Stimulated activated CD8-positive, alpha-beta memory T cell treated with anti-CD3 and anti-CD28 coated beads, Interleukin-7, amount 100 ng/mL, for 48 hours (primary cell): ENCODE measurements around the gene GAS6.
"Not testable (repeated sequence)": the region's sequence is repeated elsewhere in the genome, so short reads cannot be mapped to it uniquely, and the experiment has no call there.

Experiments used
- DNase-seq, 2 donors: peaks; one replicate each; pipeline ENCODE4 v3.0.0-alpha.2; 2020; ENCODE audit warnings: low read depth in 1 of 2; ENCODE audit errors: extremely low read depth in 1 of 2

The GAS6 gene

DNA sequence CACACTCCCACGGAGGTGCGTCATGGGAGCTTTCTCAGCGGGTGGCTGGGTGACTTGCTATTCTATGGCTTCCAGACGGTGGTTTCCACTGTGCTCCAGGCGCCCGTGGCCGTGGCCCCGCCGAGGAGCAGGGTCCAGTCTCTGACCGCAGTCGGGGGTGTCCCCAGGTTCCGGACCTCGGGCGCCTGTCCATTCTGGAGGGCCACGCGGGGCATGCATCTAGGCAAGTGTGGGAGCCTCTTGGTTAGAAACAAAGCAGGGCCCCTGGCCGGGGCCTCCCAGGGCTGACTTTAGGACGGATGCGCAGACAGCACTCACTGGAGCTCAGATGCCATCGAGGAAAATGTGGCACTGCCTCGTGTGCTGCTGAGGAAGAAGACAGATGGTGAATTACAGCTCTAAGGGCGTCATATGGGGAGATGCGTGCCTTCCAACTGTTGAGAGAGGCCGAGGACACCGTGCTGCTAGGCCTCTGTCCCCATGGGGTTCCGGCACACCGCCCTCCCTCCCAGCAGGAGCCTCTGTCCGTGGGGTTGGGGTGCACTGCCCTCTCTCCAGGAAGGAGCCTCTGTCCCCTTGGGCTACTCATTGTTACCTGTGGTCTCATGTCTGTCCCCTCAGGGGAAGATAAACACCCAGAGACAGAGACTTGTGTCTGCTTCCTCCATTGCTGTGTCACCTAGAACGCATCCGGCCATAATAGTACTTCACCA is 66.8 kb downstream of the GAS6 start:
- no peak for DNase-seq

DNA sequence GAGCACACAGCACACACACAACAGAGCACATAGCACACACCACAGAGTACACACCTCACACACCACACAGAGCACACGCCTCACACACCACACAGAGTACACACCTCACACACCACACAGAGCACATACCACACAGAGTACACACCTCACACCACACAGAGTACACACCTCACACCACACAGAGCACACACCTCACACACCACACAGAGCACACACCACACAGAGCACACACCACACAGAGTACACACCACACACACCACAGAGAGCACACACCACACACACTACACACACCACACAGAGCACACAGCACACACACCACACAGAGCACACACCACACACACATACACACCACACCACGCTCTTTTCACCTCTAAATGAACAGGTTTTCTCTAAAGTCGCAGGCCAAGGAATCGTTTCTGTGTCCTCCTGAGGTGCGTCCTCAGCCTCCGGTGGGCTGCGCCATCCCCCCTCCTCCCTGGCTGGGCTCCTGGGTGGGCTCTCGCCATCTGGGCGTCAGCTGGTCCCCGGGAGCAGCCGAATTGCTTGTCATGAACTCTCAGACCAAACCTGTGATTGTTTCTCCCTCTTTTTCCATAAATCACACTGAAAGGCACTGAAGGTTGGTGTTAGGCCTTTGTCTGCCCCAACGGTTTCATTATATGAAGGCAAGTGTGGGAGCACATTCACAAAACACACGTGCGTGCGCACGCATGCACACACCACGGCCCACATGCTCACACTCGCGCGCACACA is 67.5 kb downstream of the GAS6 start:
- no peak for DNase-seq

DNA sequence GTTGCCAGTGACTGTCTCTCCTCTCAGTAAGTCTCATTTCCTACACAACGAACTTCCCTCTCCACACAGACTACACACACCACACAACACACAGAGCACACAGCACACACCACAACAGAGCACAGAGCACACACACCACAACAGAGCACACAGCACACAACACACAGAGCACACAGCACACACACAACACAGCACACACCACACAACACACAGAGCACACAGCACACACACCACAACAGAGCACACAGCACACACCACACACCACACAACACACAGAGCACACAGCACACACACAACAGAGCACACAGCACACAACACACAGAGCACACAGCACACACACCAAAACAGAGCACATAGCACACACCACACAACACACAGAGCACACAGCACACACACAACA is 68.5 kb downstream of the GAS6 start:
- DNase-seq: not testable (repeated sequence)

DNA sequence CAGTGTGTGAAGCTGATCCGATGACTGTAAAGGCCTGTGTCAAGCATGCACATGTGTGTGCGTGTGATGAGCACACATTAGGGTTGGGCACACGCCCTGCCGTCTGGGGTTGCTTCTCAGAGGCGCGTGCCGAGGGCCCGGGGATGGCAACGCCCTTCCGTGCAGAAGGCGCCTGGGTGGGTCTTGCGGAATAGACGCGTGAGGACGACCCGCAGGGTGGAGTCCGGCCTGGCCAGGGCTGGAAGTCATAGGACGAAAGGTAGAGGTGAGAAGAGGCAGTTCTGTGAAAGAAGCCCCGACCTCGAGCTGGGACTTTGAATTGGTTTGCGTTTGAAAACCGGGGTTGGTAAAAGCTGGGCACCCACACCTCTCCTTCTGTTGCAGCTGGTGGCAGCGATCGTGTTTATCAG is 69.1 kb downstream of the GAS6 start:
- DNase-seq: no peak

DNA sequence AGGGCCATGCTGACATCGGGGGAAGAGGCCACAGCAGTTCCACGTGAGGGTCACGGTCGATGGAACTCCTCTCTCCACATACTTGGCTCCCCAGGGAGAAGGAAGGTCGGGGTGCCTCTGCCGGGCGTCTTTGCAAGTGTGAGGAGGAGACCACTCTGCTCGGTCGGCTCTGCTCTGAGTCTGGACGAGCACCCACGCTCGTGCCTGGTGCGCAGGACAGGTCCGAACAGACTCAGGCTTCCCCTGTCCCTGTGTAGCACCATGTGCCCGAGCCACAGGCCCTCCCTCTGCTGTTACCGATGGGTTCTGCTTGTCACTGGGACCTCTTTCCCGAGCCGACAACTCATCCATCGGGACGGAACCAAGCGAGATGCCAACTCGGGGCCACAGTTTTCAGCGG is 69.8 kb downstream of the GAS6 start:
- no peak for DNase-seq

DNA sequence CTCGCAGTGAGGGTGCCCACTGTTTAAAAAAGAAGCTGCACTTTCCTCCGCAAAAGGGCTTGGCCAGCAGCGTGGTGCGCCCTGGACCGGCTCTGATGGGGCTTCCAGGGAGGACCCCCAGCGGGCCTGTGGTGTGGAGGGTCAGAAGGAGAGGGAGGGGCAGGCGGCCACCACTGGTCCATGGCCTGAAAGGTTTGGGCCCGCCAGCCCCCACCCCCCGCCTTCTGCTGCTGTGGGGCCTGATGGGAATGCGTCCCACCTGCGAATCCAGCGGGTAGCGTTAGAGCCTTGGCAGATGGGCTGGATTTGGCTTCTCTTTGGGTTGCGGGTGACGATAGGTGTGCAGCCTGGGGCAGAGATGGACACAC is 70.2 kb downstream of the GAS6 start:
- DNase-seq: no peak

DNA sequence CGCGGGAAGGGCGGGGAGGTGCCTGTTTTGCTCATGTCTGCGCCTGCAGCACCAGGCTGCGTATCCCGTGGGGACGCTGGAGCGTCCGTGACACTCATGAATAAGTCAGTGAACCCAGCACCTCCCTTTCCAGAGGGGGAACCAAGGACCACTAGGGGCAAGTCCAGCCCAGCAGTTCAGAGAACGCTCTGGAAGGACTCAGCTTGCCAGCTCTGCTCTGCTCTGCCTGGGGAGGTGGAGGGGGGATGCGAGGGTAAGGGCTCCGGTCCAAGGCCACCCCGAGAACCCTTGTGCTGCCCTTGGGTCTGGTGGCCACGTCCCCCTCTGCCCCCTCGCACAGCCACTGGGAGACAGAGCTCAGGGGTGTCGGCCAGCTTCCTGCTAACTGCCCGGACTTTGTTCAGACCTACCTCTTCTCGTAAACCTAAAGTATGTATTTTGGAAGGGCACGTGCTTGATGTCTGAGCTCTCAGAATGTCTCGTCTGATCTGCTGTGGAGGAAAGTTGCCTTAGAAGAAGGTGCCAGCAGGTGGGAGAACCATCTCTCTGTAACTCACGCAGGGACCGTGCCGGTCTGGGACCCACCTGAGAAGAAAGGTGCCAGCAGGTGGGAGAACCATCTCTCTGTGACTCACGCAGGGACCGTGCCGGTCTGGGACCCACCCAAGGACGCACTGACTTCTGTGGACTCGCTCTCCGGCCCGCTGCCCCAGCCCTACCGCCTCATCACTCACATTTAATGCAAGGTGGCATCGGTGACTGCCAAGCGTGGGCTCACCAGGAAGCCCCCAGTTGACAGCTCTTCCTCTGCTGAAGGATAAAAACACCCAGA is 70.8 kb downstream of the GAS6 start:
- no peak for DNase-seq

DNA sequence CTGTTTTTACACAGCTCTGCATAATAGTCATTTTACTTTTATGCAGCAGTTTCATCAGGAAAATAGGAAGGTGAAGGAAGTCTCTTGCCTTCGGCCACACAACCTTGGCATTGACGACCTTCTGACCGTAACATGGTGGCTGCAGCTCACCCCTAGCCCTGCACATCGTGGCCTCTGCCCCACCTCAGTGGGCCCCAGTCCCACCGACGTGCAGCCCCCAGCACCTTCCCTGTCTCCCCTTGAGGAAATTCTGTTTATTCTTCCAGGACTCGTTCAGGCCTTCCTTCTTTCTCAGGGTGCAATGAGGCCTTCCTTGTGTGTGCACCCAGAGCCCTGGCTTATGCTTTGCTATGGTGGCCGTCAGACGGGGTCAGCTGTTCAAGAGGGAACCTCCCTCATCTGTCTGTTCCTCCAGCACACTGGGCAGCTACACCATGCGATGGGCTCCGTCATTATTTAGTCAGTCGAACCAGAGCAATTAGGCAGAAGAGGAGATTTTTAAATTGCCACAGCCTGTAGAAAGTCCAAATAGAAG is 71.6 kb downstream of the GAS6 start:
- DNase-seq: no peak

DNA sequence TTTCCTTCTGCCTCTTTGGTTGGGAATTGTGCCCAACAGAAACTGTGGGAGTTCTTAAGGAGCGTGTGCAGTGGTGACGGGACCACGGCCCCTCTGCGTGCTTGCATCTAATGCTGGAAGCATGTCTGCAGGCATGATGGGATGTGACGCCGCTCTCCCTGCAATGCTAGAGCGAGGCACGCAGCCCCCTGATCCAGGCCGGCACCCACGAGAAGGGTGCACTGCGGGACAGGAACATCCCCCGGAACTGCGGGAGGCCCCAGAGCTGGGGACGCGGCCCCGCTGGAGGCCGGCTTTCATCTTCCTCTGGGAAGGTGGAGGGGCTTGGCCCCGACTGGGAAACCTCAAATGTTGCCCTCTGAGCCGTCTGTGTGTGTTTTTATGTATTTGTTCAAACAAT is 72.1 kb downstream of the GAS6 start:
- no peak for DNase-seq

DNA sequence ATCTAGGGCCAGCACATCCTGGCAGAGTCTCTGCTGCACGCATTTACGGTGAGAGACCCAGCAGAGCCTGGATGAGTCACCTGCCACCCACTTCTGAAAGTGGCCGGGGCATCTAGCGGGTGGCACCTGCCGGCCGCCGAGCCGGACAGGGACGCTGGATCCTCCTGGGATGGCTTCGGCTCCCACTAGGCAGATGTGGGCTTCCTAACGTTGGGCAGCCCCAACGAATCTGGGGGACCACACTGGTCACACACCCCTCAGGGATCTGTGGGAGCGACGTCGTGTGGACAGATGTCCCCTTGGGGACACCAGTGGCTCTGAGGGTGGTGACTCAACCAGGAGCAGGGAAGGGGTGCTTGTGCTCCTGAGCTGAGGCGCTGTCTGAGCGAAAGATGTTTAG is 72.7 kb downstream of the GAS6 start:
- DNase-seq: no peak

DNA sequence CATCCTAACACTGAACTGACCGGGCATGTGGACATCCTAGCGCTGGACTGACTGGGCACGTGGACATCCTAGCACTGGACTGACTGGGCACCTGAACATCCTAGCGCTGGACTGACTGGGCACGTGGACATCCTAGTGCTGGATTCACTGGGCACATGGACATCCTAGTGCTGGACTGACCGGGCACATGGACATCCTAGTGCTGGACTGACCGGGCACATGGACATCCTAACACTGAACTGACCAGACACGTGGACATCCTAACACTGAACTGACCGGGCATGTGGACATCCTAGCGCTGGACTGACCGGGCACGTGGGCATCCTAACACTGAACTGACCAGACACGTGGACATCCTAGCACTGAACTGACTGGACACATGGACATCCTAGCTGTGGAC is 73.9 kb downstream of the GAS6 start:
- not testable (repeated sequence) for DNase-seq

DNA sequence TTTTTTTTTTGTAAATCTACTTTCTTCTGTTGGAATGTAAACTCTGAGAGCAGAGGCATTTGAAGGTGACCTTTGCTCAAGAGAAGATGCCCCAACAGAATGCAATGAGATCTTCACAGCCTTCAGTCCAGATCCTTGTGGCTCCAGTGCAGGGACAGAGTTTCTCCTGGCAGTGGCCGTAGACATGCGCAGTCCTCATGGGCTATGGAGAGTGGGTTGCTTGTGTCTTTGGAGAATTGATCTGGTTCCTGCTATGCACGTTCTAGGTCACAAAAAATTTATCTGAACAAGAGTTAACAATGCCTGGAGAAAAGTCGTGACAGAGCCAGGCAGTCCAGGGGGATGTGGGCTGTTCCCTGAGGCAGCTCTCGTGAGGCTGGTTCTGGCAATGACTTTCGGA is 74.7 kb downstream of the GAS6 start:
- DNase-seq: no peak

DNA sequence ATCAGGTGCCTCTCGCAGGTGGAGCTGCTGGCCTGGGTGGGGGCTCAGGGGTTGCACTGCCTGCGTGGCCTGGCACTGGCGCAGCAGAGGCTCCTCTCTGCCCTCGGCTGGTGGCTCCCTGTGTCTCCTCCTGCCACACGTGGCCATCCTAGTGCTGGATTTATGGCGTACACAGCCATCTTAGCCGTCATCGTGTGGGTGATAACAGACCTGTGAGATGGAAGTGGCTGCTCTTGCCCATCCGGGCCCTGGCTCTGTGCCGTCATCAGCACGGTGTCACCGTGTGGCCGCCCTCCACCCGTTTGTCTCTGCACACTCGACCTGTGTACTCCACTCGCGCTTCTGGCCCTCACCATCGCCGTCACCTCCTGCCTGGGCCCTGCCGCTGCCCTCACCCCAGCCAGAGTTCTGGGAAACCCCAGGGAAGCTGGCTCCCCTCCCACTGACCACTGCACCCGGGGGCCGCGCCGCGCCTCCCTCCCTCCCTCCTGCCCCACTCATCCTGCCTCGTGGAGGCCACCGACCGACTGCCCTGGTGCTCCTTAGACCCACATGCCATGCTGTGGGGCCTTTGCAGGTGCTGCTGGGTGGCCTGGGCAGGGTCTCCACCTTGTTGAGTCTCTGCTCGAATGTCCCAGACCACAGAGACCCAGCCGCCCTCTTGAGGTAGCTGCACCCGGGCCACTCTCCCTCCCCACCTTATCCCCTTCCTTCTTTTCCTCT is 75.3 kb downstream of the GAS6 start:
- no peak for DNase-seq

DNA sequence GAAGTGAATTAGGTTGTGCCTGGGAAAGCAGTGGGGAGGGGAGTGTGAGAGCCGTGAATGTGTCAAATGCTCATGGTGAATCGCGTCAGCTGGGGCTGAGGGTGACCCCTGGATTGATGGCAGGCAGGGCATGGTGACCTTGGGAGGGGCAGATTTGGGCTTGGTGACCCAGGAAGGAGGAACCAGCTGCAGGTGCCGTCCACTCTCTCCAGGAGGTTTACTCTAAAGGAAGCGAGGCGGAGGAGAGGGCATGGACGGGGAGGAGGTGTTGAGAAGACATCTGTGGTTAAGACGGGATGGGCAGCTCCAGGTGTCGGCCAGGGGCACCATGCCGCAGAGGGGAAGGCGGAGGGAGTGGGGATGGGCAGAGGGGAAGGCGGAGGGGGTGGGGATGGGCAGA is 76.2 kb downstream of the GAS6 start:
- DNase-seq: no peak

DNA sequence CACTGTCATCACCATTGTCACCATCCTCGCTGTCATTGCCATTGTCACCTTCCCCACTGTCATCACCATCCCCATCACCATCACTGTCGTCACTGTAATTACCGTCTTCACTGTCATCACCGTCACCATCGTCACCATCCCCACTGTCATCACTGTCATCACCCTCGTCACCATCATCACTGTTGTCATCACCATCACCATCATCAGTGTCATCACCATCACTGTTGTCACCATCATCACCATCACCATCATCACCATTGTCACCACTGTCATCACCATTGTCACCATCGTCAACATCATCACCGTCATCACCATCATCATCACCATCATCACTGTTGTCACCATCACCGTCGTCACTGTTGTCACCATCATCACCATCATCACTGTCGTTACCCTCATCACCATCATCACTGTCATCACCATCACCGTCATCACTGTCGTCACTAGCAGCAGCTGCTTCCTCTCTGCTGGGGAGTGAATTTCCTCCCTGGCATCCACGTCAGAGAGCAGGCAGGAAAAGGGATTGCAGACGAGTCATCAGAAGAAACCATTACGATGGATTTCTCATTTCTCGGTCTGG is 77.5 kb downstream of the GAS6 start:
- DNase-seq: no peak

DNA sequence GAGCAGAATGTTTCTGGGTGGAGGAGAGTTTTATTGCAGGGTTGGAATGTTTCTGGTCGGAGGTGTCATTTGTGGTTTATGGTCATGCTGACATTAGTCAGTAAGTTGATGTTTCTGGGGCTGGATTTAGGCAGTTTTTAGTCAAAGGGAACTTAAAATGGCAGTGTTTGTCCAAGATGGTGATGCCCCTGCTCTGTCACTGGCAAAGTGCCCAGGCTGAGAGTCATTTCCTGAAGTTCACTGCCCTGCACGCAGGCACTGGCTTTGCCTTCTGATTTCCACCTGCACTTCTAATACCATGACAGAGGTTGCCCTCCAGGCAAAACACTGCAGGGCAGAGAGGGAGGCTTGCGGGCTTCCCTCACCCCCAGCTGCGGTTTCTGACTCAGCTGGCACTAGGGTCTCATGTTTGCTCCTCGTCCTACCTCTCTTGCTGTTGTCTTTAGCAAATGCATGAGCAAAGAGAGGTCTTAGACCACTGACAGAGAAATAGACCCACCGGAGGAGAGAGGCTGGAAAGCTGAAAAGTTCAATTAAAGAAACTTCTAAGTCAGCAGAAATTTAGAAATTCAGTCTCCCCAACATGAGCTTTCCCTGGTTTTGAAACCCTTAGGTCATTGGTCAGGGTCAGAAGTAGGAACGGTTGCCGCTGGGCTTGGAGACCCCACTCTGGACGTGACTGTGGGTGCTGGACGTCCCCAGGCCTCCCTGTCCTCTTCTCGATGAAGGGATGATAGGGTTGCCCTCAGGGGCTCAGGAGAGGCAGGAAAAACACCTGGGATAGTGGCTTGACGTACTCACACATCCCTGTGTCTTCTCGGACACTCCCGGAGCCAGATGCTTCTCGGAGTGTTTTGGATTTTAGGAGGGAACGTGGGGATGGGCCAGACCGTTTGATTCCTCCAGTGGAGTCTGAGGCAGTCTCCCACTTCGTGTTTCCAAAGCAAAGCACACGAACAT is 78.5 kb downstream of the GAS6 start:
- DNase-seq: no peak

DNA sequence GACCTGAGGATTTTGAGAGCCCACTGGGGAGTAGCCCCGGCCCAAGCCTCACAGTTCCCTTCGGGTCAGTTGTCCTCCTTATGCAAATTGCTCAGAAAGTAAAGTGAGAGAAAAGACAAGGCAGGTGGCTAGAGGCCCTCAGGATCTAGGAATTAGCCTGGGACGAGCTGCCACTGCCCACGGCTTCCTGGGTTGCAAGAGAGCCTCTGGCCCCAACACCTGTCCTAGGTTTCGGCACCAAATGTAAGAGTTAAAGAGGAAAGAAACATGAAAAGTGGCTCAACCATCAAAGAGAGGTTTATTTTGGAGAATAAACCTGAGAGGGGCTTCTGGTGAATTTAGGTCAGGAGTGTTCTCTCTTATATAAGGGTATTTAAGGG is 79.2 kb downstream of the GAS6 start:
- no peak for DNase-seq

DNA sequence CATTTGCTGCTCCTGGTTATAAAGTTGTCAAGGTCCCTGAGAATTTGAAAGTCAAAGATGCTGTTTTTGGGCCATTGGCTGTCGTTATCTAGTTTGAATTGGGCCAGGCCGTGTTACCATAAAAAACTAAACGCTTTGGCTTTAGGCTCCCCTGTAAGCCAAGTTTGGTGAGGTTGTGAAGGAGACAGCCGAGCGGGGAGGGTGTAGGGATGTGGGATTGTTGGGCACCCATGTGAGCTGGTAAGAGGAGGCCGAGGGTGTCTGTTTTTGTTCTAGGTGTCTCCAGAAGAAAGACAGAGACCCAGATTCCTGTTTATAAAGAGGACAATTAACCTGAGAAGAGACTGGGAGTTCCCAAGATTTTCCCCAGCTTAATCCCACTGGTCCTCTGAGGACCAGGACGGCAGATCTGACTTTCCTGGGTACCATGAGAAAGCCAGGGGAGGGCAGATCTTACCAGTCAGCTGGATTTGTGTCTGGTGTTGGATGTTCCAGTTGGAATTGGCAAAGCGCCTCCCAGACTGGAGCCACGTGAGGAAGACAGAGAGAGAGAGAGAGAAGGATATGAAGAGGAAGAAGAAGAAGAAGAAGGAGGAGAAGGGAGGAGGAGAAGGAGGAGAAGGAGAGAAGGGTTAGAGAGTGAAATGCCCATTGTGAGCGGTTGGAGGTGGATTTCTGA is 79.8 kb downstream of the GAS6 start:
- no peak for DNase-seq
